ENCODE results near the gene TMEM223. TPM values are rescaled to one million over a fixed set of nuclear protein-coding genes. Genes with fewer than 3 reads are reported as not detected.
A peak's percentile ranks its signal among the peaks of the same experiment; 100 is the strongest.
"Not testable (repeated sequence)": the region's sequence is repeated elsewhere in the genome, so short reads cannot be mapped to it uniquely, and the experiment has no call there.

TMEM223 gene
- total RNA-seq, 2 experiments from 2014 or later = 14.0 to 15.2 TPM

DNA sequence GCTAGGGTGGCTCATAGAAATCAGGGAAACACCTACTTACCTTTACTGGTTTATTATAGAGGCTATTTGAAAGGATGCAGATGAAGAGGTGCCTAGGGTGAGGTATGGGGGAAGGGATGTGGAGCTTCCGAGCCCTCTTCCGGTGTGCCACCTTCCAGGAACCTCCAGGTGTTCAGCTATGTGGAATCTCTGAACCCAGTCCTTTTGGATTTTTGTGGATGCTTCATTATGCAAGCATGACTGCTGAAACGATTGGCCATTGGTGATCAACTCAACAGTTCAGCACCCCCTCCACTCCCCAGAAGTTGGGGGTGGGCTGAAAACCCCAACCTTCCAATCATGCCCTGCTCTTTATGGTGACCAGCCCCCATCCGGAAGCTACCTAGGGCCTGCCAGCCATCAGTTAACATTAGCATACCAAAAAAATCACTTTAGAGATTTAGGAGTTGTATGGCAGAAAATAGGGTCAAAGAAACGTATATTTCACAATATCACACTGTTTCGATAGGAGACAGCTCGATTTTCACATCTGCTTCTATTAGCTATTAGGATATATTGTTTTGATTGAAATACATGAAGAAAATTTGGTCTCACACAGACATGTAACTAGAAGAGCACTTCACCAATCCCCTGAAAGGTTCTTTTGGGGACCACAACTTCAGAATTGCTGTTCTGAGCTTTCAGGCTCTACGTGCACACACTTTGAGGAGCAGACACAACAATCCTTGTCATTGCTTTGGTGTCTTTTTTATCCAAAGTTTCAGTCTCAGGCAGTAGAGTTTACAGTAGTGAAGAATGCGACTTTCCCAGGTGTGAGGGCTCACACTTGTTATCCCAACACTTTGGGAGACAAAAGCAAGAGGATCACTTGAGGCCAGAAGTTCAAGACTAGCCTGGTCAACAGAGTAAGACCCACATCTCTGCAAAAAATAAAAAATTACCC lies 33.7 kb downstream of the TMEM223 start:
- Mint-ChIP-seq H3K36me3 (peaks cover 3% of the 10 kb centered on the region), H3K9me3 (no peaks in the 10 kb centered on the region), H3K4me3 (no peak overlapping the region), H3K4me1 (peaks cover 22% of the 10 kb centered on the region), H3K27ac (no peak overlapping the region), H3K27me3 (peaks cover 4% of the 10 kb centered on the region)
- POLR2A ChIA-PET = interaction anchor here (1.2 to 3.0 kb wide), 2 partner anchors 9 to 29 kb away, joined by 4 to 13 read pairs; partner anchors contain the start of gene TMEM179B
- no peak for DNase-seq
- ATAC-seq (ENCODE audit: low read depth) = no peak

DNA sequence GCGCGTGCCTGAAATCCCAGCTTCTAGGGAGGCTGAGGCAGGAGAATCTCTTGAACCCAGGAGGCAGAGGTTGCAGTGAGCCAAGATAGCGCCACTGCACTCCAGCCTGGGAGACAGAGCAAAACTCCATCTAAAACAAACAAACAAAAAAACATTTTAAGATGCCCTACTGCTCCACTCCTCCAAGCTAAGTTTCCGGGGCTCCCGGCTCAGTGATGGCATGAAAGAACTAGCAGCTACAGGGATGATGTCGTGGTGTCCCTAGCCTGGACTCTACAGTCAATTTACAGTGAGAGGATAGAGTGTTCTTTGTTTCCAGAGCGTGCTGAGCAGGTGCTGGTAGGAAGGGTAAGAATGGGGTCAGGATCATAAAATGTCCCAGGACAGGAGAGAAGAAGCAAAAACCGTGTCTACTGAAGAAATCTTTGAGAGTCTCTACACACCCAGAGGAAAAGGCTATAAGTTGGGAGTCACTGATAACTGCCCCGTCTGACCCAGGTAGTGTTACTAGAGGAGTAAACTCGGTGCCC lies 36.7 kb downstream of the TMEM223 start:
- Mint-ChIP-seq H3K36me3 (no peaks in the 10 kb centered on the region), H3K27ac (no peak overlapping the region), H3K9me3 (no peaks in the 10 kb centered on the region), H3K4me3 (peak overlapping the region; percentile 96), H3K27me3 (peaks cover 4% of the 10 kb centered on the region), H3K4me1 (peaks cover 20% of the 10 kb centered on the region)
- POLR2A ChIA-PET = interaction anchor here (1.3 to 6.2 kb wide), 7 partner anchors 16 to 181 kb away, joined by 3 to 73 read pairs (median 15); partner anchors contain the start of genes C11orf98, CSKMT, EEF1G and HNRNPUL2
- ATAC-seq (ENCODE audit: low read depth) = no peak
- no peak for DNase-seq

DNA sequence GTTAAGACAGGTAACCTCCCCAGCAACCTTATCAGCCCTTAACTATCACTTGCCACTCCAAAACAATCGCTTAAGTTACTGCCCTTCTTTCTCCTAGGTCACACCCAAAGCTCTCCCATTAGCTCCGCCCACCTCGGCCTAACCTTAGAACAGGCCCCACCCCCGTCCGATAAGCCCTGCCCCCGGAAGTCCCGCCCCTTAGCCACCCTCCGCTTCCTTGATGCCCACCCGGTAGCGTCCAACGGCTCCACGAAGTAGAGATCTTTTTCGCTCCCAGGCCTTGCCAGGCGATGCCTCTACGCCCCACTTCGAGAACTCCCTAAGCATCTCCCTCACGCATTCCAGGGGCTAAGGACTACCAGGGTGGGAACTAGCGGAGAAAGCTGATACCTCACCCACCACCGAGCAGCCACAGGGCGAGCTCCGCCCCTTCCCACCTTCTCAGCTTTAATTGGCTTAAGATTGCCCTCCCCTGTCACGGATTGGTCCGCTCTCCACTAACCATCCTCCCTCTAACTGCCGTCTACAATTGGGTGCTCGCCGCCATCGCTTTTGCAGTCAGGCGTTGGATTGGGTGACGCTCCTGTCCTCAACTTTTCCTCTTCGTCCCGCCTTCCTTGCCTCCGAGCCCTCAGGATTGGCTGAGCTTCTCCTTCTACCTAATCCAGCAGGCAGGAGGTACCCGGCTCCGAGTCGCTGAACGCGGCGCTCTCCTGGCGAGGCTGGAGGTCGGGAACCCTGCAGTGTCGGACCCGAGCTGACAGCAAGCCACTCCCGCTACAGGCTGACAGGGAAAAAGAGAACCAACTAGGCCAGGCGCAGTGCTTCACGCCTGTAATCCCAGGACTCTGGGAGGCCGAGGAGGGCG lies 37.8 kb downstream of the TMEM223 start, which contains the start of gene ZBTB3:
TSS of gene ZBTB3 (minus strand) at position 425 of the 868 bp plus-strand sequence. CDS start 496 bp downstream, outside the sequence.
- H3K4me1 Mint-ChIP-seq = peaks cover 26% of the 10 kb centered on the region

DNA sequence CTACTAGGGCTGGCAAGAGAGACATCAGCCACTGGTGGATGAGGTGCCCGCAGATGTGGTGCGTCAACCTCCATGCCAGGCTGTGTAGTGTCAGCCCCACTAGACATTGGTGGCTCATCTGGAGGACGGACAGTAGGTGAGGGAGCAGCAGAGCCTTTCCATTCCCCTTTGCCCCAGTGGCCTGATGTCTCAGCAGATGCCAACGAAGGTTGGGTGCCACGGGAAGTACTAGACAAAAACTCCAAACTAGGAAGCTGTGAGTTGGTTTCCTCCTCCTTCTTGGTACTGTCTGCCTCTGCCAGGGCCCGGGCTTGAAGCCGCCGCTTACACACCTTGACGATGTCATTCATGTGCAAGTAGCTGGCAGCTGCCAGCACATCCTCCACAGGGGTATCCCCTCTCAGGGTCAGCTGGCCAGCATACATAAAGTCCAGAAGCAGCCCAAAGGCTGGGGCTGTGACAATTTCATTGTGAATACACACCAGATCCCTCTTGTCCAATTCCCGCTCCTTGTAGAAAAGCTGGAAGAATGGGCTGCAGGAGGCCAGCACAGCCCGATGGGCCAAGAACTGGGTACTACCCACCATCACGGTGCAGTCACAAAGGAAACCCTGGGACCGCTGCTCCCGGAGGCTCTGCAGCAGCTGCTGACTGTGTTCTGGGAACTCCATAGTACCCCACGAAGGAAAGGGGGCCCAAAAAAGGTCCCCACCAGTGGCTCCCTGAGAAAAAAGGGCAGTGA lies 38.6 kb downstream of the TMEM223 start:
- POLR2A ChIA-PET = interaction anchor here (0.5 to 6.2 kb wide), 35 partner anchors 8 to 179 kb away, joined by 3 to 73 read pairs (median 6); partner anchors contain the start of genes C11orf98, CSKMT, EEF1G and HNRNPUL2
- ATAC-seq (ENCODE audit: low read depth) (no peak), DNase-seq (no peak)
- Mint-ChIP-seq H3K27me3 (no peaks in the 10 kb centered on the region), H3K4me1 (peaks cover 29% of the 10 kb centered on the region), H3K36me3 (peaks cover 3% of the 10 kb centered on the region), H3K4me3 (peak overlapping the region; percentile 96), H3K27ac (peak overlapping the region; percentile 98), H3K9me3 (no peaks in the 10 kb centered on the region)

More for the DNA sequence above, 37.8 kb downstream of the TMEM223 start, which contains the start of gene ZBTB3:
- Mint-ChIP-seq H3K27me3 (peaks cover 4% of the 10 kb centered on the region), H3K9me3 (no peaks in the 10 kb centered on the region), H3K36me3 (peaks cover 3% of the 10 kb centered on the region), H3K4me3 (peak within 1 kb of the TSS; percentile 96), H3K27ac (peak within 1 kb of the TSS; percentile 98)
- DNase-seq = peak; percentile 95
- POLR2A ChIA-PET = interaction anchor here (0.5 to 6.2 kb wide), 44 partner anchors 9 to 415 kb away, joined by 3 to 73 read pairs (median 5); partner anchors contain the start of genes C11orf98, CSKMT, EEF1G and GANAB
- ATAC-seq (ENCODE audit: low read depth) = peak; percentile 99

DNA sequence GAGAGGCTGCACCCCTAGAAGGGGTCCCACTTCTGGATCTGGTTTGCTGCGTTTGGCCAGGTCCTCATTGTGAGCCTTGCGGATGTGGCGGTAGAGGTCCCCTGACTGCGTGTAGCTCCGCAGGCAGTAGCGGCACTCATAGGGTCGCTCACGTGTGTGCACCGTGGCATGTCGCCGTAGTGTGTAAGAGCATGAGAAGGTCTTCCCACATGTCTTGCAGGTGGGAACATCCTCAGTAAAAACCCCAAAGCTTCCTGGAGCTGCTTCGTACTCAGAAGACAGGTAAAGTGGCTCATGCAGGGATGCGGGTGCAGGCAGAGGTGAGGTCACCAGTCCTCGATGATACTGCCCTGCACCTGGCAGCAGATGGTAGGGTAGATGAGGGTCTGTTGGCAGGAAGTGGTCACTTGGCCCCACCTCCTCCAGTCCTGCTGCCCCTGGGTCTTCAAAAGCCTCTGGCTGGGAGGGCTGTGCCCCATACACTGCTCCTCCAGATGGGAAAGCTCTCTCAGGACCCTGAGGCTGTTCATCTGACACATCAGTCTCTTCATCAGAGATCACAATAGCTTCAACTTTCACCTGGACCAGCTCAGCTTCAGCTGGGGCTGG lies 39.5 kb downstream of the TMEM223 start:
- Mint-ChIP-seq H3K27me3 (no peaks in the 10 kb centered on the region), H3K27ac (peak overlapping the region; percentile 98), H3K36me3 (peaks cover 3% of the 10 kb centered on the region), H3K9me3 (no peaks in the 10 kb centered on the region), H3K4me1 (peaks cover 29% of the 10 kb centered on the region), H3K4me3 (peak overlapping the region; percentile 96)
- ATAC-seq (ENCODE audit: low read depth) (no peak), DNase-seq (no peak)
- POLR2A ChIA-PET = interaction anchor here (0.6 to 6.2 kb wide), 6 partner anchors 18 to 88 kb away, joined by 3 to 73 read pairs (median 14); partner anchors contain the start of genes HNRNPUL2, TAF6L, TMEM179B and WDR74

DNA sequence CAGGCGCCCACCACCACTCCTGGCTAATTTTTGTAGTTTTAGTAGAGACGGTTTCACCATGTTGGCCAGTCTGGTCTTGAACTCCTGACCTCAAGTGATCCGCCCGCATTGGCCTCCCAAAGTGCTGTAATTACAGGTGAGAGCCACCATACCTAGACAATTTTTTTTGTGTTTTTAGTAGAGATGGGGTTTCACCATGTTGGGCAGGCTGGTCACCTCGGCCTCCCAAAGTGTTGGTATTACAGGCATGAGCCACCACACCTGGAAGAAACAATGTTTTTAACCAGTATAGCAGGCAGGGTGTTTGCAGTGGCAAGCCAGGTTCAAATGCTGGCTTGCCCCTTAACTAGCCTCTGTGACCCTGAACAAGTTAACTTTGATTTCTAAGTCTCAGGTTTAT lies 41.9 kb downstream of the TMEM223 start:
- POLR2A ChIA-PET = interaction anchor here (6.2 kb wide), 1 partner anchor 91 kb away, joined by 73 read pairs; the partner anchor contains the start of gene WDR74
- not testable (repeated sequence) for H3K27me3 Mint-ChIP-seq; H3K36me3 Mint-ChIP-seq; H3K9me3 Mint-ChIP-seq; ATAC-seq (ENCODE audit: low read depth); DNase-seq; H3K4me3 Mint-ChIP-seq; H3K27ac Mint-ChIP-seq
- H3K4me1 Mint-ChIP-seq = peaks cover 27% of the 10 kb centered on the region

DNA sequence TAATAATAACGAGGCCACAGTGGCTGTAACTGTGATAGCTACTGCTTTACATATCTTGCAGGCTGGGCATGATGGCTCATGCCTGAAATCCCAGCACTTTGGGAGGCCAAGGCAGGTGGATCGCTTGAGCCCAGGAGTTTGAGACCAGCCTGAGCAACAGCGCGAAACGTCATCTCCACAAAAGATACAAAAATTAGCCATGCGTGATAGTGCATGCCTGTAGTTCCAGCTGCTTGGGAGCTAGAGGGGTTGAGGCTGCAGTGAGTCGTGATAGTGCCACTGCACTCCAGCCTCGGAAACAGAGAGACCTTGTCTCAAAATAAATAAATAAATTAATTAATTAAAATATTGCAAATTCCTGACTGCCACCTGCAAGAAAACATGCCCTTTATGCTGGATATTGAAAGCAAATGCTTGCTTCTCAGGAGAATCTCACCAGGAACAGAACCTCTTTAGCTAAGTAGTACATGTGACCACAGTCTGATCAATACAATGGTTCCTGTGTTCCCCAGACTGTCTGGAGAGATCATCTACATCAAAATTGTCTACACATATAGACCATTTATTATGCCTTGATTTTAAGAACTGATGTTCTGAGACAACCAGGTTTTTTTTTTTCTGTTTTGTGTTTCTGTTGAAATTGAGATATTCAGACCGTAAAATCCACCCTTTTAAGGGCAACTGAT lies 44.2 kb downstream of the TMEM223 start:
- no peak overlapping the region for H3K4me3 Mint-ChIP-seq
- H3K9me3 Mint-ChIP-seq = no peaks in the 10 kb centered on the region
- H3K36me3 Mint-ChIP-seq = peaks cover 3% of the 10 kb centered on the region
- H3K27ac Mint-ChIP-seq = no peak overlapping the region
- no peaks in the 10 kb centered on the region for H3K27me3 Mint-ChIP-seq
- H3K4me1 Mint-ChIP-seq = peaks cover 15% of the 10 kb centered on the region
- POLR2A ChIA-PET = interaction anchor here (1.2 to 1.8 kb wide), 2 partner anchors 20 to 108 kb away, joined by 4 to 5 read pairs; partner anchors contain the start of gene HNRNPUL2
- ATAC-seq (ENCODE audit: low read depth) = no peak
- DNase-seq = no peak

Small RNA genes within 50 kb of the gene (microRNA-seq; reads per million reads assigned to microRNA genes)
- not detected for gene MIR6514
- gene MIR6748 = not detected

Other genes with a start within 250 kb of the TMEM223 start
- gene AHNAK, start 245.2 kb downstream of the TMEM223 start, total RNA-seq = 100 to 1,000 TPM; 278 to 344 TPM
- 1,000 to 10,000 TPM; 1,132 to 1,152 TPM for gene EEF1G, start 218.1 kb downstream of the TMEM223 start, total RNA-seq
- gene TUT1, start 200.5 kb downstream of the TMEM223 start, total RNA-seq = 10 to 100 TPM; 27.2 to 38.2 TPM
- 100 to 1,000 TPM; 231 to 233 TPM for gene MTA2, start 190.1 kb downstream of the TMEM223 start, total RNA-seq
- gene EML3, start 179.2 kb downstream of the TMEM223 start, total RNA-seq = 100 to 1,000 TPM; 183 to 185 TPM
- gene ROM1, start 178.7 kb downstream of the TMEM223 start, total RNA-seq = 1 to 10 TPM; 1.4 to 2.4 TPM
- gene B3GAT3, start 170.0 kb downstream of the TMEM223 start, total RNA-seq = 10 to 100 TPM; 76.1 to 87.0 TPM
- 100 to 1,000 TPM; 291 to 300 TPM for gene GANAB, start 145.4 kb downstream of the TMEM223 start, total RNA-seq
- 10 to 100 TPM; 30.1 to 30.2 TPM for gene INTS5, start 138.7 kb downstream of the TMEM223 start, total RNA-seq
- 100 to 1,000 TPM in 1 of 2 experiments, 10 to 100 TPM in 1; 99.9 to 104 TPM for gene C11orf98, start 126.8 kb downstream of the TMEM223 start, total RNA-seq
- 10 to 100 TPM; 23.3 to 27.3 TPM for gene CSKMT, start 126.7 kb downstream of the TMEM223 start, total RNA-seq
- 1 to 10 TPM; 6.7 to 6.8 TPM for gene UQCC3, start 120.3 kb downstream of the TMEM223 start, total RNA-seq
- 10 to 100 TPM; 23.5 to 23.6 TPM for gene LBHD1, start 119.7 kb downstream of the TMEM223 start, total RNA-seq
- gene UBXN1, start 112.9 kb downstream of the TMEM223 start, total RNA-seq = 100 to 1,000 TPM; 135 to 136 TPM
- gene LRRN4CL, start 102.5 kb downstream of the TMEM223 start, total RNA-seq = under 1 TPM; 0.19 to 0.23 TPM
- gene BSCL2, start 84.6 kb downstream of the TMEM223 start, total RNA-seq = 10 to 100 TPM; 29.9 to 39.4 TPM
- gene GNG3, start 84.3 kb downstream of the TMEM223 start, total RNA-seq = not detected
- 10 to 100 TPM; 67.9 to 72.5 TPM for gene HNRNPUL2, start 64.5 kb downstream of the TMEM223 start, total RNA-seq
- gene TTC9C, start 63.5 kb downstream of the TMEM223 start, total RNA-seq = 10 to 100 TPM; 49.5 to 56.4 TPM
- 10 to 100 TPM; 14.0 to 17.1 TPM for gene ZBTB3, start 37.8 kb downstream of the TMEM223 start, total RNA-seq
- 10 to 100 TPM; 79.1 to 84.6 TPM for gene POLR2G, start 30.4 kb downstream of the TMEM223 start, total RNA-seq
- gene TAF6L, start 20.6 kb downstream of the TMEM223 start, total RNA-seq = 10 to 100 TPM; 20.6 to 22.2 TPM
- 10 to 100 TPM; 48.7 to 52.2 TPM for gene TMEM179B, start 4.6 kb downstream of the TMEM223 start, total RNA-seq
- gene NXF1, start 13.4 kb upstream of the TMEM223 start, total RNA-seq = 100 to 1,000 TPM; 124 to 131 TPM
- gene STX5, start 40.0 kb upstream of the TMEM223 start, total RNA-seq = 10 to 100 TPM; 43.4 to 44.3 TPM
- gene TEX54, start 40.8 kb upstream of the TMEM223 start, total RNA-seq = not detected
- gene WDR74, start 47.6 kb upstream of the TMEM223 start, total RNA-seq = 10 to 100 TPM; 75.2 to 78.0 TPM
- gene SLC3A2, start 88.9 kb upstream of the TMEM223 start, total RNA-seq = 100 to 1,000 TPM; 222 to 228 TPM
- gene CHRM1, start 129.4 kb upstream of the TMEM223 start, total RNA-seq = not detected
- gene SLC22A6, start 193.0 kb upstream of the TMEM223 start, total RNA-seq = not detected
- not detected for gene SLC22A8, start 223.8 kb upstream of the TMEM223 start, total RNA-seq